SK-MEL-5 (cell line): ENCODE results near the gene HUWE1. TPM values are rescaled to one million over a fixed set of nuclear protein-coding genes. Genes with fewer than 3 reads are reported as not detected.

Experiments
- DNase-seq: peaks from one replicate; pipeline ENCODE4 v3.0.0-alpha.2; 2016; ENCODE audit warnings: low read depth, low spot score
- in situ Hi-C: cut with HindIII; loops from 2 replicates; pipeline ENCODE4 v1.10.0; 2016; ENCODE audit warnings: low sequenced_read_pairs, high pct_unique_total_duplicates, low pct_unique_long_range_greater_than_20kb
- total RNA-seq: library from RNA; depleted of rRNA; stranded (reverse); fragments of >200 nt; shearing (Covaris generic); gene quantifications from 2 replicates; pipeline ENCODE4 v1.2.3, GENCODE V29; 2014

HUWE1 gene
- total RNA-seq, 1 experiment from 2014 or later = 46.1 TPM

DNA sequence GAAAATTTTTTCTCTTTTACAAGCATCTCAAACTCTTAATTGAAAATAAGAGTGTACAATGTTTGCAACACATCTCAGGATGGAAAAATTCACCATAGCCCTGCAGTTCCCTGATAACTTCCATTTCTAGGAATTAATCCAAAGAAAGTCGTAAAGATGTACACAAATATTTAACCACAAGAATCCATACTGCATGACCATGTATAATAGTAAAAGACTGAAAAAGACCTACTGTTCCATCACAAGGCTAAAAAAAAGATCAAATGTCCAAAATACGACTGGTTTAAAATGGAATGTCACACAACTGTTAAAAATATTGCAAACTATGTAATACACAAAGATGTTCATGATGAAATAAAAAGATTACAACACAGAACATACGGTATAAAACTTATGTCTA lies 32.1 kb downstream of the HUWE1 start:
- no peak for DNase-seq
- in situ Hi-C loops = no loop called here

DNA sequence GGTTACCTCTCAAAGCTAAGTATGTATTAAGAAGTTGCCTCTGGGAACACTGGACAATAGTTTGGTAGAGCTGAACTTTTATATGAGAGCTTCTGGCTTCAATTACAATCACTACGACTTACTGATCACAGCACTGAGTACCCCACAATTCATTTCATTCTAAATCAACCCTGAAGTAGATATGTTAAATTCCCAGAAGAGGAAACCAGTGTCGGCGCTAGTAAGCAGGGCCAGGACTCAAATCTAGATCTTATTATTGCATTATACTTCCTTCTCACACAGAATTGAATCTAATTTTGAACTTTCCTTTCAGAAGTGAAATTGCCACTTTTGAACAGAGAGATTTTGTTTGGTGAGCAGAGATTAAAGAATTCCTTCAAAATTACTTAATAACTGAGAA lies 41.8 kb downstream of the HUWE1 start:
- in situ Hi-C loops = no loop called here
- DNase-seq = no peak

DNA sequence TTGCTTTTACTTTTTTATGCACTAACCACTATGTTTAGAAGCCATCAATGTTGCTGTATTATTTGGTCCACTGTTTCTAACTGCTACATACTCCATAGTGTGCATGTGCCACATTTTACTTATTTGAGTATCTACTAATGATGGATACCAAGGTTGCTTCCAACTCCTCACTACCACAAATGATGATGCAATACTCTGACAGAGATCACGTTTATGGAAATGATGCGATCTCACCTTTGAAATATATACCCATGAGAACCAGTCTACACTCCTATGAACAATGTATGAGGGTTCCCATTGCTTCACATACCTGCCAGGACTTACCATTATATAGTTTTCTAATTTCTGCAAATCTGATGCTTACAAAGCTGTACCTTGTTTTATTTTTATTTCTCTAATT lies 44.2 kb downstream of the HUWE1 start:
- no peak for DNase-seq
- in situ Hi-C loops = no loop called here

DNA sequence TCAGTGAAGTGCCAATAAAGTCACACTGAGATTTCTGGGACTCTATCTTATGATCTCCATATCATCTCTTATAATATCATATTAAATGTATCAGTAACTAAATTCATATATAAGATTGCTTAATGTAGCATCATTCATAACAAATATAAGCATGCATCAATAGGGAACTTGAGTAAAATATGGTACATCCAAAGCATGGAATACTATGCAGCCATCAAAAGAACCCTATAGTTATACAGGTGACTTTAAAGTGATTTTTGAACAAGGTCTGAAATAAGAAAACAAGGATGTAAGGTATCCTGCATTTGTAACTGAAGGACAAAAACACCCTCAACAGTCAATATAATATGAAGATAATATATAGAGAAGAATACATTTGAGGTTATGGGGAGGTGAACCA lies 47.3 kb downstream of the HUWE1 start:
- in situ Hi-C loops = no loop called here
- DNase-seq = no peak

DNA sequence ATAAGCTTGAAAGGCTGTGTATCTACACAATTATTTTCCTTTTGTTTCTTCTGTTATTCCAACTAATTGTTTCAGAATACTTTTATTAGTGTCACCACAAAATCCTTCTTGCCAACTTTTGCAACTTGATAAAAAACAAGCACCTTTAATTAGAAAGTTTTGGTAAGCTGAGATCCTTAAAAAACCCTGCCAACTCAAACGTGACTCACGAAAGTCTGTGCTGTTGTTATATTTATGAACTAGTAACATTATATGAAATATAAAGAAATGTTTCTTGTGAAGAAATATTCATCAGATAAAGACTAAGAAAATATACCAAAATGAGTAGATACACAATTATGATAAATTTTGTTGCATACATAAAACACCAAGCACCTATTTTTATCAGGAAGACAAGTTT lies 49.0 kb downstream of the HUWE1 start:
- in situ Hi-C loops = no loop called here
- no peak for DNase-seq

DNA sequence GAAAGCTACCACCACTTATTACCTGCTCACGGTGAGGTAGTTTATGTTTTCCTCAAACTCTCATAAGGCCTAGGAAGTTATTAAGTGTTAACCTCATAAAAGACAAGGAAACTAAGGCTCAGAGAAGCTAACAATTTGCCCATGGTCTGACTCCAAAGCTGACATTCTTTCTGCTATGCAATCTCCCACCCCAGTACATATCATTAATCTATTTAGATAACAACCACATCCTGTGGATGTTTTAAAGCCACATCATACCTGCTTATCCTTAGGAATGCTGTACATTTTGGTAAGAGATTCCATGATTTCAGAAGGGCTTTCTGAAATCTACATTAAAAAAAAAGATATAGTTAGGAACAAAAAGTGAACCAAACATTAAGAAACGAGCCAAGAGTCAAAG lies 55.4 kb downstream of the HUWE1 start:
- in situ Hi-C loops = no loop called here
- no peak for DNase-seq

DNA sequence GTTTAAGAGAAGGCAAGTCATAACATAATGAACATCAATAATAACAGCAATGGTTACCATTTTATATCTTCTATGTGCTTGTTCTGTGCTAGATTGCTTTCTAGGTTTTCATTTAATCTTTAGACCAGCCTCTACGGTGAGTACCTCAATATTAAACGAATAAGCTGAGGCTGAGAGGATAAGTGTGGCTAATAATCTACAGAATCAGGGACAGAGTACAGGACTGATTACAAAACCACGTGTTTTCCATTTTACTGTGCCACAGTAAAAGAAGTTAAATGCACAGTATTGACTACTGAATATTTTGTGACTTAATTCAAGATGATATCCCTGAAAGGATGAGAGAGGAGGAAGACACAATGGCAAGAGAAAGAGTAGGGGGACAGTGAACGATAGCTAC lies 56.3 kb downstream of the HUWE1 start:
- in situ Hi-C loops = no loop called here
- DNase-seq = no peak

DNA sequence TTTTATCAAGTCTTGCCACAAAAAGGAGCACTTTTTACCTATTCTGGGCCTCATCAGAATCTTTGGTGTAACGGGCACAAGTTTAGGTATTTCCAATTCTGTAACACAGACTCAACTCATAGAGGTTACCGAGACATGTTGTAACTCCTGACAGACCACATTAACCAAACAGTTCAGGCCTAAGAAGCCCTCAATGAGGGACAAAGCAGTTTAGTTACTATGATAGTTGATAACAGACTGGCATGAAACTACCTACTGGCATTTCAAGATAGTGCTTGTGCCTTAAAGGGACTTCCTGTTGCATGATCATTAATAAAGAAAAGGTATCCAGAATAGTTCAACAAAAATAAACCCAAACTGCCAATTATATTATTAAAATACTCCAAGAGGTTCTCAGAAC lies 64.1 kb downstream of the HUWE1 start:
- DNase-seq = no peak
- in situ Hi-C loops = no loop called here

DNA sequence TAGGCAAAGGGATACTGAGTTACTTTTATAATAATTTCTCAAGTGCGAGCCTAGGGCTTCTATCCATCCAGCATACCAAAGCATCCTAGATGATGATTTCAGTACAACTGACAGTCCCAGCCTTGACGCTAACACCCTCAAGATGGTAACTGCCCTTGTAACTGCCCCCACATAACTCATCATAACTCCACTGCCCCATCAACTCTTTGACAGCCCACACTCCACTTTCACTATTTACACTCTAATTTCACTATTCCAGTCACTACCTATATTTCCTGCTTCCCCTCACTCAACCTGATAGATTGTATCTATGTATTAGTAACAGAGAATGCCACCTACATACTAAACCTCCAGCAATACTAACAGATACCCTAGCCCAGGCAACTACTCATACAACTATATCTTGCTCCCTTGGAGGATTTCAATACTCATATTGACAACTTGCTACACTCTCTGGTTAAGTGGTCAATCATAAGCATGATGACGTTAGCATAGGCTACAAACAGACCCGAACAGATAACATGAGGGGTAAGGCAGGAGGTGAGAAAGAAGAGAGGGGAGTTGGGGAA lies 65.0 kb downstream of the HUWE1 start:
- in situ Hi-C loops = no loop called here
- no peak for DNase-seq

DNA sequence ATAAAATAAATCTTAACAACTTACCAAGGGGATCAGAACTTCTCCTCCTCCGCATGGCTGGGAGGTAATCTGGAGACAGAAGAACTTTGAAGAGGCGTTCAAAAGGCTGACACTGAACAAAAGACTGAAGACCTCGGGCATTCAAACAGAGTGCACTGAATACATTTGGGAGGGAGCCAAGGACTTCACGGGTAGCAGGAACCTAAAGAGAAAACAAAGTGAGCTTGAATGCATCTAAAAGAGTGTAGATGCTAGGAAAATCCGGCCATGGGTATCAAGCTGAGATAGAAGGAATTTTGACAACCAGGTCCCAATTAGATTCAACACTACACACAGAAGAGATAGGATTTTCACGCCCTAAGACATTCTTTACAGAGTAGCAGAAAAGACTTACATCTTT lies 69.6 kb downstream of the HUWE1 start:
- in situ Hi-C loops = no loop called here
- DNase-seq = no peak

DNA sequence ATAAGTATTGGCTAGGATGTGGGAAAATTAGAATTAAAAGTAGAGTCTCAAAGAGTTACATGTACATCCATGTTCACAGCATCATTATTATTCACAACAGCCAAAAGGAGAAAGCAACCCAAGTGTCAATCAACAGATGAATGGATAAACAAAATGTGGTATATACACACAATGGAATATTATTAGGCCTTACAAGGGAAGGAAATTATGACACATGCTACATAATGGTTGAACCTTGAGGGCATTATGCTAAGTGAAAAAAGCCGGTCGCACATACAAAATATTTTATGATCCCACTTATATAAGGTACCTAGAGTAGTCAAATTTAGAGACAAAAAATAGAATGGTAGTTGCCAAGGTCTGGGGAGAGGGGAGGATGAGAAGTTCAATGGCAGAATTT lies 80.1 kb downstream of the HUWE1 start:
- in situ Hi-C loops = no loop called here
- DNase-seq = no peak

DNA sequence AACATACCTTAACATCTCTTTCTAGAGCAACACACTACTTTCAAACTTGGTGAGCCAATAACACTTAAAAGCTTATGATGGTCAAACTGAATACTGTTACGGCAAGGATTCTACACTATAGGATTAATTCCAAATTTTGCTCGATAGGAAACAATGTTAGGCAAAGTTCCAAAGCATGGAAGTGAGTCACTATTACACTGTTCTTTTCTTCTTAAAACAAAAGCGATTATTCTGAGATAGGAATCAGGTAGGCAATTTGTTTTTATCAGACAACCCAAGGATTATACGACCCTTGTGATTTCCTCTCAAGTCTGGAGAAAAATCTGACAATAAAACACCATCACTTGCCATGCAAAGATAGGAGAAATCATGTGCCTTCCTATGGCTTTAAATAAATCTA lies 81.5 kb downstream of the HUWE1 start:
- DNase-seq = no peak
- in situ Hi-C loops = no loop called here

DNA sequence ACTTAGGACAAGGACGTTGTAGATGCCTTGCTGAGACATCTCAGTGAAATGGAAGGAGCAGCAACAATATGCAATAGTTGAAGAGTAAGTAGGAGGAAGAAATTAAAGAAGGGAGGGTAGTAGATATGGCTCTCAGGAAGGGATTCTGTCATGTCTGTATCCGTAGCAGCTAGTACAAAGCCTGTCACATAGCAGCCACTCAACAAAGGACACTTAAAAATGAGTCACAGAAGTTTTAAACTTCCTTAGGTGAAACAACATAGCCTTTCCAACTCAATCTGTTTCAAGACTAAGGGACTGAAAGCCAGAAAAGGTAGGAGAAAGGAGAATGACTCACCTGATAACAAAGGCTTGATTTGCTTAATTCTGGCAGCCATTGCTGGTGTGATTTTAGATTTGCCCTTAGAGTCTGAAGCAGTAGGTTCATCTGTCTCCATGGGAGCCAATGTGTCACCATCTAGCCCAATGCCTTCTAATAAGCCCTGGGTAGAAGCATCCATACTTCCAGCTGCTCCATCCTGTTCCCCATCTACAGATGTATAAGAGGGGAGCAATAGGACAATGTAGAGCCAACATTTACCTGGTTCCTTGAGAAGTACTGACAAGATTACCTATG lies 86.6 kb downstream of the HUWE1 start:
- DNase-seq = no peak
- in situ Hi-C loops = no loop called here

DNA sequence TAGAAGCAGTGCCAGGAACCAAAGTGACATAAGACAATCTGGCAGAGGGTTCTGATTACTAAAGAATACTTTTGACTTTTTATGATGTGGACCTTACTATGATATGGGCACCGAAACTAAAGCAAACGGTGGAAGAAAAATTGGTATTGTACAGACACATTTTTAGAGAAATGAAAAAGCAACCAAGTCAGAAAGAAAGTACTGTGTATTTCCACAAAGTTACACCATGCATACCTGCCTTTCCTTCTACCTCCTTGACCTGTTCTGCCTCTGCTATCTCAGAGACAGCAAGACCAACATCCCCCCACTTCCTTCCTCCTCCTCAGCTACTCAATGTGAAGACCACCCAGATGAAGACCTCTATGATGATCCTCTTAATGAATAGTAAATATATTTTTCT lies 88.3 kb downstream of the HUWE1 start:
- in situ Hi-C loops = no loop called here
- DNase-seq = no peak

DNA sequence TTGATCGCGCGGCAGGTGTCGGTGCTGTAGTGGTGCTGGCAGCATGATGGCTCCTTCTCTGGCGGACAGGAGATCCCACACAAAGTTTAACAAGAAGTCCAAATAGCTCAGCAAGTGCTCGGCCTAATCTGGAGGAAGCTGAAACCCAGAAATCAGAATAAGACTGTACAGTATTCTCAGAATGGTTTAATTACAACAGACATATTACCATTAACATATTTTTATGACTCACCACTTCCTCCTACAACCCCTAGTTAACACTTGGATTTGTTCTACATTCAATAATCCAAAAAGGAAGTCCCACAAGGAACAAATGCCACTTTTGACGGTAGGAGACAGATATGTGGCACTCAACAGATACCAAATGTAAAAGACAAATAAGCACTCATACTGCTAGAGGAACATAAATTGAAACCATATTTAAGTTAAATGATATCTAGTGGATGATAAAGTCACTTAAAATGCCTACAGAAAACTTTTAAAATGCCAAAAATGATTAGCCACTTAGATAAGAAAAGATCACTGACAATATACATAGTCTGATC lies 91.2 kb downstream of the HUWE1 start:
- in situ Hi-C loops = no loop called here
- DNase-seq = no peak

DNA sequence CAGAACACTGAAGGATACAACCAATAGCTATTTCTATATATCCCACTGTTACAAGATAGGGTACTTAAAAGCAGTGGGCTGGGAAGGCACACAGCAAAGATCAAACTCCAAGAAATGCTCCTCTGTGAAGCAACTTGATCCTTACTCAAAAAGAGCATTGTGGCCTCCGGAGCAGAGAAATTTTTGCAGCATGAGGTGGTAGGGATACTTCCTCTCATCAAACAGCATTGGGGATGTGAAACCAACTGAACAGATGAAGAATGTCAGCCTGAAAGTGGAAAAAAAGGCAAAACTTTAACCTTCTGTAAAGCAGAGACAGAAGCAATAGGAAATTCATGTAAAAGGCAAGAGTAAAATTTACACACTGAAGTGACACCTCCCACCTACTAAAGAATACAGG lies 92.2 kb downstream of the HUWE1 start:
- peak; percentile 62 for DNase-seq
- in situ Hi-C loops = no loop called here

DNA sequence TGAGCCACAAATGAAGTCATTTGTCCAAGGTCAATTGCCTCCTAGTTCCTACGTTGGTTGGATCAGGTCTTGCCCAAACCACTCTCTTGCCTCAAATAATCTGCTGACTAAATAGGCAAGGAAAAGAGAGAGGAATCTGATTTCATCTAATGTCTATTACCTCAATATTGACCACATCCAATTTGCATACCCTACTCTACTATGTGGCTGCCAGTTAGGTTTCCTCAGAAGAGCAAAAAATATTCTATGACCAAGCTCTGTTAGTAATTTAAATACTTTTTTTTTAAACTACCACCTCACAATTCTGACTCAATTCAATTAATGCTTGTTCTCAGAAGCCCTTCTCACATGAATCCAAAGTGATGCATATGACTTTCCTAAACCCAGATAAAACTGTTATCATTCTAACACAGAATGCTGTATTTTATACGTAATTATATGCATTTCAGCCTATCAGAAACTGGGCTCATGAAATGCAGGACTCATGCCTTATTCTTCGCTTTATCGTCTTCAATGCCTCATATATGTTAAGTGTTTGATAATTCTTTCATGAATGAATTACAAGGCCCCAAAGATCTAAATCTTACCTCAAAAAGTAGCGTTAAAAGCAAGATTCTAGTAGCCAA lies 98.6 kb downstream of the HUWE1 start:
- DNase-seq = no peak
- in situ Hi-C loops = no loop called here

DNA sequence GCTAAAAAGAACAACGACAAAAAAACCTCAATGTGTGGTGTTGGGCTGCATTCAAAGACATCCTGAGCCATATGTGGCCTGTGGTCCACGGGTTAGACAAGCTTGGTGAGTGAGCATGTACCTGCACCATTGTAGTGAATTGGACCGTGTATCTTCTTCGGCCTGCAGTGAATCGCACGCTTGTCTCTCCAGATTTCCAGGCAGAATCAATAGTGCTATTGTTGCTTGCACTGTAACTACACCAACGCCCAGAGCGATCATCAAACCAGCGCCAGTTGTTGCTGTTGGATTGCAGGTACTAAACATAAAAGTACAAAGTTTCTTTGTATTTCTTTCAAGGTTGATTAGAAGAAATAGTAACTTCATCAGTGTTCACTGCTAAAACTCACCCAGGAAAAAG lies 101.6 kb downstream of the HUWE1 start:
- peak; percentile 56 for DNase-seq

DNA sequence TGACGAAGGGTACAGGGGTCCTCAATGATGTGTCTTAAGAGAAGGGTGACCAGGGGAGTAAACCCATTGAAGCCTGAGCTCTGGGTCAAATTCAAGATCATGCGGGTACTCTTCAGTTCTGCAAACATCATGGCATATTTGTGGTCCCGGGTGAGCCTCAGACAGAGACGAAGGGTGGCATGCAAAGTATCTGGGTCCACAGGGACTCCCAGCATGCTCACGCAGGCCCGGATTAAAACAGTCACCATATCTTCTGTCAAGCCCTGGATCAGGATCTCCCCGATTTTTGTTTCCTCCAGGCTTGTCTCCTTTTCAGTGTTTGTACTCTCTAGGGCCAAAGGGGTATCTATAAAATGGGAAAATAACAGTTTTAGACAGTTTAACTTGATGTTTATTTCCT lies 102.9 kb downstream of the HUWE1 start:
- in situ Hi-C loops = no loop called here
- DNase-seq = no peak

More for the DNA sequence above, 101.6 kb downstream of the HUWE1 start:
- in situ Hi-C loops = no loop called here
